Loucy (cell line): ENCODE measurements around the gene SMAD7.

Experiments used
- H2AFZ ChIP-seq: fragments of 200-600 bp; sonication (generic); 2 replicates; pipeline ENCODE4 v1.6.0; 2016; ENCODE audit warnings: antibody characterized with exemption, mild to moderate bottlenecking, low read length, moderate library complexity
- H3F3A ChIP-seq: fragments of 200-600 bp; 2 replicates; pipeline ENCODE4 v1.6.0; 2016; ENCODE audit warnings: antibody characterized with exemption, low read depth, mild to moderate bottlenecking
- H3K27me3 ChIP-seq: fragments of 200-600 bp; sonication (generic); 2 replicates; pipeline ENCODE4 v1.6.1; 2014; ENCODE audit warnings: low read length, mild to moderate bottlenecking; ENCODE audit not compliant: insufficient read depth, poor library complexity, severe bottlenecking
- H3K36me3 ChIP-seq: fragments of 200-600 bp; sonication (generic); 2 replicates; pipeline ENCODE4 v1.6.1; 2016; ENCODE audit warnings: low read length; ENCODE audit not compliant: insufficient read depth
- H3K4me1 ChIP-seq: fragments of 200-600 bp; sonication (generic); 2 replicates; pipeline ENCODE4 v1.5.1; 2014; ENCODE audit warnings: low read length, mild to moderate bottlenecking; ENCODE audit not compliant: insufficient read depth, poor library complexity, severe bottlenecking
- H3K4me2 ChIP-seq: fragments of 200-600 bp; sonication (generic); 2 replicates; pipeline ENCODE4 v1.6.0; 2014; ENCODE audit warnings: antibody characterized with exemption, low read length, low read depth, mild to moderate bottlenecking; ENCODE audit not compliant: poor library complexity, severe bottlenecking
- H3K4me3 ChIP-seq: fragments of 200-600 bp; sonication (generic); 2 replicates; pipeline ENCODE4 v1.5.1; 2014; ENCODE audit warnings: low read length, mild to moderate bottlenecking, mixed read lengths; ENCODE audit not compliant: poor library complexity, severe bottlenecking
- H3K79me2 ChIP-seq: fragments of 200-600 bp; sonication (generic); 2 replicates; pipeline ENCODE4 v1.6.1; 2014; ENCODE audit warnings: low read length; ENCODE audit not compliant: insufficient read depth
- H3K9ac ChIP-seq: fragments of 200-600 bp; sonication (generic); 2 replicates; pipeline ENCODE4 v1.6.0; 2014; ENCODE audit warnings: mild to moderate bottlenecking, low read depth, low read length, moderate library complexity; ENCODE audit not compliant: poor library complexity, severe bottlenecking
- H3K9me2 ChIP-seq: fragments of 200-600 bp; sonication (generic); replicated peaks from 2 replicates; pipeline ENCODE4 v1.6.1; 2016; ENCODE audit warnings: low read depth, low read length, mixed read lengths
- H3K9me3 ChIP-seq: fragments of 200-600 bp; sonication (generic); 2 replicates; pipeline ENCODE4 v1.6.1; 2014; ENCODE audit warnings: mild to moderate bottlenecking, antibody characterized with exemption, low read length, low read depth; ENCODE audit not compliant: insufficient read depth
- H4K20me1 ChIP-seq: fragments of 200-600 bp; sonication (generic); 2 replicates; pipeline ENCODE4 v1.6.0; 2014; ENCODE audit warnings: antibody characterized with exemption, low read length, mild to moderate bottlenecking; ENCODE audit not compliant: insufficient read depth, poor library complexity, severe bottlenecking
- EZH2phosphoT487 ChIP-seq: fragments of 200-600 bp; IDR thresholded peaks from 2 replicates; pipeline ENCODE4 v1.6.1; 2018; ENCODE audit warnings: antibody characterized with exemption, mild to moderate bottlenecking, moderate library complexity, borderline replicate concordance
- TF ChIP-seq, protein P1 (sequence below): fragments of 200-600 bp; sonication (generic); conservative IDR thresholded peaks from 2 replicates; pipeline ENCODE4 v1.5.1; 2014; ENCODE audit warnings: mild to moderate bottlenecking, antibody characterized with exemption, low read length

Gene SMAD7

GRCh38 chr18:48876590-48876989, 74.2 kb downstream of the SMAD7 start:
- Histone ChIP-seq H3K4me3 (no peak overlapping the region), H3K9ac (no peak overlapping the region), H3K27me3 (no peaks in the 10 kb centered on the region), H2AFZ (no peak overlapping the region), H3K9me3 (no peaks in the 10 kb centered on the region), H3K79me2 (no peaks in the 10 kb centered on the region), H3K9me2 (no peaks in the 10 kb centered on the region), H3K4me2 (no peak overlapping the region), H3K36me3 (no peaks in the 10 kb centered on the region), H4K20me1 (no peaks in the 10 kb centered on the region), H3F3A (no peaks in the 10 kb centered on the region), H3K4me1 (no peaks in the 10 kb centered on the region)
- TF ChIP-seq EZH2phosphoT487, result no peak
- TF ChIP-seq, protein P1, sequence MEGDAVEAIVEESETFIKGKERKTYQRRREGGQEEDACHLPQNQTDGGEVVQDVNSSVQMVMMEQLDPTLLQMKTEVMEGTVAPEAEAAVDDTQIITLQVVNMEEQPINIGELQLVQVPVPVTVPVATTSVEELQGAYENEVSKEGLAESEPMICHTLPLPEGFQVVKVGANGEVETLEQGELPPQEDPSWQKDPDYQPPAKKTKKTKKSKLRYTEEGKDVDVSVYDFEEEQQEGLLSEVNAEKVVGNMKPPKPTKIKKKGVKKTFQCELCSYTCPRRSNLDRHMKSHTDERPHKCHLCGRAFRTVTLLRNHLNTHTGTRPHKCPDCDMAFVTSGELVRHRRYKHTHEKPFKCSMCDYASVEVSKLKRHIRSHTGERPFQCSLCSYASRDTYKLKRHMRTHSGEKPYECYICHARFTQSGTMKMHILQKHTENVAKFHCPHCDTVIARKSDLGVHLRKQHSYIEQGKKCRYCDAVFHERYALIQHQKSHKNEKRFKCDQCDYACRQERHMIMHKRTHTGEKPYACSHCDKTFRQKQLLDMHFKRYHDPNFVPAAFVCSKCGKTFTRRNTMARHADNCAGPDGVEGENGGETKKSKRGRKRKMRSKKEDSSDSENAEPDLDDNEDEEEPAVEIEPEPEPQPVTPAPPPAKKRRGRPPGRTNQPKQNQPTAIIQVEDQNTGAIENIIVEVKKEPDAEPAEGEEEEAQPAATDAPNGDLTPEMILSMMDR, result no peak

DNA sequence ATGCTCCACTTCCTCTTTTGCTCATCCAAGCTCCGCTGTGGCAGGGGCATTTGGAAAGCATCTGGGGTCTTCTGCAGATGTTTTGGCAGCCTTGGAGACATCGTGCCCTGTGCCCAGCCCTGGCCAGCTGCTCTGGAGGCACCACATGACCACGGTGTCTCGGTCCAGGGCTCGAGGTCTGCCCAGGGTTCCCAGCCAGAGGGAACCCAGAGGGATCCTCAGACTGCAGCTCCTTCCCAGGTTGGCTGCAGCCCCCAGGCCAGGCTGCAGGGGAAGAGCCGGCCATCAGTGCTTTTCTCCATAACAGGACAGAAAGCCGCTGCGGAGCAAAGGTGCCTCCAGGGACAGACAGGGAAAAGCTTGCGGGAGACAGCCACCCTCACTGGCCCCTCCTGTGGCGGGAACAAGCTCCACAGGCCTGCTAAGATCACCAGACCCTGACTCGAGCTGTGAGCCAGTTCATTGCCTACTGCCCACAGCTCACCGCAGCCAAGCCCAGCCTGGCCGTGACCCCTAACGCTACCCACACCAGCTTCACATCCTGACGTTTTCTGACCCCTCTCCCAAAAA, 74.7 kb downstream of the SMAD7 start:
- Histone ChIP-seq H3K4me3 (no peak overlapping the region), H3K27me3 (no peaks in the 10 kb centered on the region), H4K20me1 (no peaks in the 10 kb centered on the region), H3F3A (no peaks in the 10 kb centered on the region), H3K9me3 (no peaks in the 10 kb centered on the region), H3K9me2 (no peaks in the 10 kb centered on the region), H3K9ac (no peak overlapping the region), H3K79me2 (no peaks in the 10 kb centered on the region), H3K4me1 (no peaks in the 10 kb centered on the region), H3K4me2 (no peak overlapping the region), H2AFZ (no peak overlapping the region), H3K36me3 (no peaks in the 10 kb centered on the region)
- TF ChIP-seq, protein P1, result no peak
- no peak for TF ChIP-seq EZH2phosphoT487

- TF ChIP-seq, protein P1, result no peak
- no peak for TF ChIP-seq EZH2phosphoT487
- H3K79me2 ChIP-seq, result no peaks in the 10 kb centered on the region
- no peak overlapping the region for H3K9ac ChIP-seq
- no peaks in the 10 kb centered on the region for H4K20me1 ChIP-seq
- H3K36me3 ChIP-seq, result no peaks in the 10 kb centered on the region
- H3K4me3 ChIP-seq, result no peak overlapping the region
- no peaks in the 10 kb centered on the region for H3K4me1 ChIP-seq
- H3F3A ChIP-seq, result no peaks in the 10 kb centered on the region
- no peak overlapping the region for H3K4me2 ChIP-seq
- H3K9me2 ChIP-seq, result no peaks in the 10 kb centered on the region
- no peak overlapping the region for H2AFZ ChIP-seq
- no peaks in the 10 kb centered on the region for H3K9me3 ChIP-seq
- H3K27me3 ChIP-seq, result no peaks in the 10 kb centered on the region
These were observed 75.3 kb downstream of the SMAD7 start for GRCh38 chr18:48875314-48875941.
